LNCAP (cell line): ENCODE measurements around the gene RAB11A.
A peak's percentile ranks its signal among the peaks of the same experiment; 100 is the strongest.

Experiments used
- CTCF ChIP-seq: fragments of 450-650 bp; IDR thresholded peaks from 2 replicates; pipeline ENCODE4 v1.5.1; 2017; ENCODE audit warnings: mild to moderate bottlenecking

RAB11A gene

DNA sequence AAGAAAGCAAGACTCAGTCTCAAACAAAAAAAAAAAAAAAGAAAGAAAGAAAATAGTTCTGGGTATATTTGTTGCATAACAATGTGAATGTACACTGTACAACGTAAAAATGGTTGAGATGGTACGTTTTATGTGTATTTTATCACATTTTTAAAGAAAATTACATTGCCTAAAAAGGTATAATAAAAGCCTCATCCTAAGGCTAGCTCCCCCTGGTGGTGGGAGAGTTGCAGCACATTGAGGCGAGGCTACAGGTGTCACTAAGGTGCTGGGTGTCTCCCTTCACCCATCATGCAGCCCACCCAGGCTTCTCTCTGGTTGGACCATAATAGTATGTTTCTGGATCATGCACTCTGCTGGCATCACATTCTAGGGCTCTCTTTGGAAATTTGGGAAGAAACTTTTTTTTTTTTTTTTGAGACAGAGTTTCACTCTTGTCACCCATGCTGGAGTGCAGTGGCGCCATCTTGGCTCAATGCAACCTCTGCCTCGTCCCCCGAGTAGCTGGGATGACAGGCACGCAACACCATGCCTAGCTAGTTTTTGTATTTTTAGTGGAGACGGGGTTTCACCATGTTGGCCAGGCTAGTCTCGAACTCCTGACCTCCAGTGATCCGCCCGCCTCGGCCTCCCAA is 12.4 kb upstream of the RAB11A start:
- peak; percentile 90 for TF ChIP-seq CTCF

DNA sequence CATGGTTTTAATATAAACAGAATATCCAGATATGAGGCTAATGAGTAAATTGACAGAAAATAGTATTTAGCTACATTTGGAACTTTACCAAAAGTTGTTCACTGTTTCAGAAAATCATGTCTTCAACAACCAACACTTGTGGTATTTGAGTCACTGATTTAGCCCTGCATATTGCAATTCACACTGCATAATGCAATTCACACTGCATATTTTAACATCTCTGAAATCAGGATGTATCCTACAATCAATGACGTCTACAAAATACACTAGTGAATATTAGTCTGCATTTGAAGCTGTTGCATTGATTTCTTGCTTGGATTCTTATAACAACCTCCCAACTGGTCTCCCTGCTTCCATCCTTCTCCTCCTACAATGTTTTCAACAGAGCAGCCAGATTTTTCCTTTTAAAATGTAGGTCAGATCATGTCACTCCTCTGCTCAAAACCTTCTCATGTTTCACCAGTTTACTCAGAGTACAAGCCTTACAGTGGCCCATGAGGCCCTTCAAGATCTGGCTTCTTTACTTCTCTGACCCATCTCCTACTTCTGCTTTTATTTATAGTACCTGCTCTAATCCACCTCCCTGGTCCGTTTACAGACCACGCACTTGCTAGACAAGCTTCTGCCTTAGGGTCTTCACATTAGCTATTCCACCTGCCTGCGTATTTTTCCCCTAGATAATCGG is 11.4 kb upstream of the RAB11A start:
- TF ChIP-seq CTCF = no peak

GRCh38 chr15:65862682-65863081 is 6.6 kb upstream of the RAB11A start:
- TF ChIP-seq CTCF = peak; percentile 47; the same call in 1 of the 2 replicates

- no peak for TF ChIP-seq CTCF
These were observed 6.2 kb upstream of the RAB11A start for GRCh38 chr15:65863106-65863505.

DNA sequence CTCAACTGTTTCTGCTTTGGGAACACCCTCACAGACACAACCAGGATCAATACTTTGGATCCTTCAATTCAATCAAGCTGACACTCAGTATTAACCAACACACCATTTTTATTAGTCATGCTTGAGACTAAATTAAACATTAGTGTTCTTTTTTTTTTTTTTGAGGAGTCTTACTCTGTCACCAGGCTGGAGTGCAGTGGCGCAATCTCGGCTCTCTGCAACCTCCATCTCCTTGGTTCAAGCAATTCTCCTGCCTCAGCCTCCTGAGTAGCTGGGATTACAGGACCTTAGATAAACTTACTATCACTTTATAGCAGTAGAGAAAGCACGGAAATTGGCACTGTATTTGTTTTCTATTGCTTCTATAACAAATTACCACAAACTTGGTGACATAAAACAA is 2.0 kb upstream of the RAB11A start:
- TF ChIP-seq CTCF = no peak

GRCh38 chr15:65868546-65869125 is 655 bp upstream of the RAB11A start:
- no peak for TF ChIP-seq CTCF

DNA sequence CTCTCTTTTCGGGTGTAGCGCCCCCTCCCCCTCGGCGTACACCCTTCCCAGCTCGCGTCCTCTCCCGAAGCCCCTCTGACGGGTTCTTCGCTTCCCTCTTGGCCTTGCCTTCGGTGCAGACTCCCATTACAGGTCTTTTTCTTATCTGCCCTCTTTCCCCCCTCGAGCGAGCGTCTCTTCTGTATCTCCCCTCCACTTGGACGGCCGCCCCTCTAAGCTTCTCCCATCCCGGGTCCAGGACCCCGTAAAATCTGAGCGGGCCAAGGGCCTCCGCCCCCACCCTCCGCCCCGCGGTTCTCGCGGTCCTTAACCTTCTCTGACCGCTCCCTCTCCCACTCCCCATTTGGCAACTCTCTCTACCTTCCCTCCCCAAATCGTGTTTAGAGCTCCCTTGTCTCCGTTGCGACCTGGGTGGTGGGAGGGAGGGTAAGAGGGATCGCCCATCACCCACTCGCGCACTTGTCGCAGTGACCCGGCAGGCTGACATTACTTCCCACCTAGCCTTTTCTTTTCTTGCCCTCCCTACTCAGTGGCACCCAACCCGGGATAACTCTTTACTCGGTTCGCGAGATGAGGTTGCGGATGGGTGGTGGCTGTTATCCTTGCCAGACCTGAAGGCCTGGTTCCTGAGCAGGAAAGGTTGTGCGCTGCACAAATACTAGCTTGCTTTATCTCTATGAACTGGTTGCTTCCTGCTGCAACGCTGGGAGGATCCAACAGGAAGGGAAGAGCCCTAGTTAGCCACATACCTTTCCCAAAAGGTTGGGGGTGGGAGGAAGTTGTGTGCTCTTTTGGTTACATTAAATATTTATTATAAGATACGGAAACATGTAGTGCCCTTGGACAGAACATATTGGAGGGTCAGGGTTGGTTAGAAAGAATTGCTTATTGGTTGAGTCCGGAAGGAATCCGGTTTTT is 922 bp downstream of the RAB11A start:
- TF ChIP-seq CTCF = no peak
